ENCODE data around the gene ADGRB3. TPM values are rescaled to one million over a fixed set of nuclear protein-coding genes. Genes with fewer than 3 reads are reported as not detected.

ADGRB3 gene
- polyA plus RNA-seq, 3 donors, result 0.04 to 0.23 (median 0.05) TPM

DNA sequence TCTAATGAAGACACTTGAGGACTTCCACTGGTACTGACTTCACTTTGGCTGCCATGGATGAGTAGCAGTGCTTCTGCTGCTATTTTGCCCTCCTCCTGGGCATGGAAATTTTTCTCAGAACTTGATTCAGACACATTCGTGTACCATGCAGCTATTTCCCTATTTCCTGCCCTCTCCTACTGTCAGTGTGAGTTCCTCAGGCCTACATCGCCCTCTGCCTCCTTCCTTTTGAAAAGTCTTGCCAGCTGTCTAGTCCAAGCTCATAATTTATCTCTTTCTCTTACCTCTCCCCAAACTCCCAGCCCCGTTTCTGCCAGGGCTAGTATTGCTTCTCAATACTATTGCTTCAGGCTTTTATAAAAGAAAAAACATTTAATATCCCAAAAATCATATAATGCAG is 470.2 kb downstream of the ADGRB3 start:
- Histone ChIP-seq H3K4me1 (ENCODE audit: control insufficient read depth in 1 of 2, insufficient read depth in 2 of 2, low read length in 2 of 2) (no peaks in the 10 kb centered on the region), H3K27ac (ENCODE audit: low read depth in 1 of 2, low read length in 2 of 2) (no peak overlapping the region), H3K4me3 (replicated peaks in 1 of 3; ENCODE audit: low read depth in 2 of 3, low read length in 3 of 3) (no peak overlapping the region), H3K9ac (ENCODE audit: insufficient read depth, low read length, poor library complexity, severe bottlenecking) (no peak overlapping the region), H2AFZ (ENCODE audit: insufficient read depth, low read depth, low read length, poor library complexity, severe bottlenecking) (no peak overlapping the region), H3K4me2 (replicated peaks; ENCODE audit: extremely low read depth, low read length, poor library complexity, severe bottlenecking) (no peak overlapping the region), H4K20me1 (ENCODE audit: insufficient read depth, low read length) (no peaks in the 10 kb centered on the region), H3K79me2 (ENCODE audit: insufficient read depth, low read length) (no peaks in the 10 kb centered on the region), H3K9me3 (replicated peaks in 1 of 2; ENCODE audit: control insufficient read depth in 1 of 2, insufficient read depth in 1 of 2, low read length in 2 of 2) (peaks cover 5 to 8% of the 10 kb centered on the region in 2 donors), H3K36me3 (replicated peaks in 1 of 2; ENCODE audit: control insufficient read depth in 1 of 2, insufficient read depth in 2 of 2, low read length in 2 of 2) (no peaks in the 10 kb centered on the region), H3K27me3 (ENCODE audit: control insufficient read depth in 2 of 2, insufficient read depth in 2 of 2, low read length in 2 of 2) (no peaks in the 10 kb centered on the region)
- Mint-ChIP-seq H3K4me1 (no peaks in the 10 kb centered on the region), H3K36me3 (no peaks in the 10 kb centered on the region), H3K9me3 (peaks cover 0 to 12% (median 3%) of the 10 kb centered on the region in 7 donors), H3K27me3 (ENCODE audit: low read depth in 3 of 3) (no peaks in the 10 kb centered on the region), H3K27ac (peak overlapping the region in 1 of 7 donors; percentile 66), H3K4me3 (no peak overlapping the region)
- TF ChIP-seq CTCF (IDR thresholded peaks at IDR 0.05), result no peak
- intact Hi-C loops (cut with micrococcal nuclease), result no loop called here
- WGBS (ENCODE audit: insufficient coverage), result 81% methylated on average over 2 of the region's 3 CpGs
- DNase-seq, result no peak

- Mint-ChIP-seq H3K4me3 (no peak overlapping the region), H3K27me3 (ENCODE audit: low read depth in 3 of 3) (no peaks in the 10 kb centered on the region), H3K36me3 (no peaks in the 10 kb centered on the region), H3K4me1 (no peaks in the 10 kb centered on the region), H3K27ac (no peak overlapping the region), H3K9me3 (peaks cover 0 to 12% (median 2%) of the 10 kb centered on the region in 7 donors)
- no peak overlapping the region for H3K9ac ChIP-seq (ENCODE audit: insufficient read depth, low read length, poor library complexity, severe bottlenecking)
- H2AFZ ChIP-seq (ENCODE audit: insufficient read depth, low read depth, low read length, poor library complexity, severe bottlenecking), result no peak overlapping the region
- H3K9me3 ChIP-seq (replicated peaks in 1 of 2; ENCODE audit: control insufficient read depth in 1 of 2, insufficient read depth in 1 of 2, low read length in 2 of 2), result peaks cover 0 to 8% of the 10 kb centered on the region in 2 donors
- no peak for DNase-seq
- H3K79me2 ChIP-seq (ENCODE audit: insufficient read depth, low read length), result no peaks in the 10 kb centered on the region
- H3K4me3 ChIP-seq (replicated peaks in 1 of 3; ENCODE audit: low read depth in 2 of 3, low read length in 3 of 3), result no peak overlapping the region
- H3K27me3 ChIP-seq (ENCODE audit: control insufficient read depth in 2 of 2, insufficient read depth in 2 of 2, low read length in 2 of 2), result no peaks in the 10 kb centered on the region
- no peaks in the 10 kb centered on the region for H4K20me1 ChIP-seq (ENCODE audit: insufficient read depth, low read length)
- no peaks in the 10 kb centered on the region for H3K36me3 ChIP-seq (replicated peaks in 1 of 2; ENCODE audit: control insufficient read depth in 1 of 2, insufficient read depth in 2 of 2, low read length in 2 of 2)
- no peak overlapping the region for H3K27ac ChIP-seq (ENCODE audit: low read depth in 1 of 2, low read length in 2 of 2)
- 86% methylated on average over 1 of the region's 3 CpGs for WGBS (ENCODE audit: insufficient coverage)
- no peak for TF ChIP-seq CTCF (IDR thresholded peaks at IDR 0.05)
- intact Hi-C loops (cut with micrococcal nuclease), result no loop called here
- H3K4me2 ChIP-seq (replicated peaks; ENCODE audit: extremely low read depth, low read length, poor library complexity, severe bottlenecking), result no peak overlapping the region
- no peaks in the 10 kb centered on the region for H3K4me1 ChIP-seq (ENCODE audit: control insufficient read depth in 1 of 2, insufficient read depth in 2 of 2, low read length in 2 of 2)
Observed at GRCh38 chr6:69106511-69106910, 471.4 kb downstream of the ADGRB3 start.
